HepG2 (cell line): ENCODE data around the gene ZBTB32. TPM values are rescaled to one million over a fixed set of nuclear protein-coding genes. Genes with fewer than 3 reads are reported as not detected.

ENCODE experiments used
- ATF2 ChIP-seq: sonication (generic); formaldehyde crosslinking; IDR thresholded peaks from 2 replicates; pipeline ENCODE4 v1.4.0; 2020; ENCODE audit warnings: missing genetic modification reagents
- CREB1 ChIP-seq, 2 experiments: fragments of 450-650 bp in 1 of 2; IDR thresholded peaks; 2 replicates each; pipeline ENCODE4 v1.6.1; 2016 to 2017; ENCODE audit warnings: control low read depth in 1 of 2, mild to moderate bottlenecking in 1 of 2, missing compliant biosample characterization in 1 of 2, missing genetic modification characterization in 1 of 2
- GPN1 ChIP-seq: sonication (generic); formaldehyde crosslinking; IDR thresholded peaks from 2 replicates; pipeline ENCODE4 v1.5.1; 2020; ENCODE audit warnings: missing genetic modification reagents, borderline replicate concordance
- KIAA2018 ChIP-seq: sonication (generic); formaldehyde crosslinking; IDR thresholded peaks from 2 replicates; pipeline ENCODE4 v1.5.0; 2020; ENCODE audit warnings: mild to moderate bottlenecking, missing genetic modification reagents, borderline replicate concordance
- MIER2 ChIP-seq: IDR thresholded peaks from 2 replicates; pipeline ENCODE4 v1.6.1; 2016; ENCODE audit warnings: missing biosample characterization, missing genetic modification reagents
- MYC ChIP-seq: sonication (generic); formaldehyde crosslinking; IDR thresholded peaks from 2 replicates; pipeline ENCODE4 v1.9.0; 2021; ENCODE audit warnings: missing genetic modification reagents, borderline replicate concordance
- NFATC3 ChIP-seq: sonication (generic); formaldehyde crosslinking; IDR thresholded peaks from 2 replicates; pipeline ENCODE4 v1.5.1; 2020; ENCODE audit warnings: mild to moderate bottlenecking, missing genetic modification reagents
- NFYB ChIP-seq: sonication (generic); formaldehyde crosslinking; IDR thresholded peaks from 2 replicates; pipeline ENCODE4 v1.4.0; 2020; ENCODE audit warnings: missing genetic modification reagents
- RARA ChIP-seq: IDR thresholded peaks from 2 replicates; pipeline ENCODE4 v1.6.1; 2016; ENCODE audit warnings: missing genetic modification reagents, missing compliant biosample characterization
- SIN3A ChIP-seq: IDR thresholded peaks from 2 replicates; pipeline ENCODE4 v1.6.1; 2011; ENCODE audit warnings: low read depth, mild to moderate bottlenecking, control low read depth, low read length, borderline replicate concordance
- SNAPC5 ChIP-seq: sonication (generic); formaldehyde crosslinking; IDR thresholded peaks from 2 replicates; pipeline ENCODE4 v1.8.1; 2023; ENCODE audit warnings: mild to moderate bottlenecking, missing genetic modification reagents, borderline replicate concordance
- SOX13 ChIP-seq, 3 experiments: fragments of 450-650 bp in 1 of 3; sonication (generic) in 1 of 3; formaldehyde crosslinking in 1 of 3; IDR thresholded peaks in 2 of 3; conservative IDR thresholded peaks in 1 of 3; 2 replicates each; pipeline versions ENCODE4 v1.5.0 to v1.6.1; 2016 to 2020; ENCODE audit warnings: antibody characterized with exemption in 1 of 3, mild to moderate bottlenecking in 1 of 3, missing compliant biosample characterization in 1 of 3, missing genetic modification reagents in 1 of 3, moderate library complexity in 1 of 3
- ZBTB3 ChIP-seq: sonication (generic); formaldehyde crosslinking; IDR thresholded peaks from 2 replicates; pipeline ENCODE4 v1.4.0; 2020; ENCODE audit warnings: low read depth, mild to moderate bottlenecking, moderate library complexity, missing genetic modification reagents, borderline replicate concordance
- ZFP90 ChIP-seq: sonication (generic); formaldehyde crosslinking; IDR thresholded peaks from 2 replicates; pipeline ENCODE4 v1.8.0; 2022; ENCODE audit warnings: missing genetic modification reagents, mild to moderate bottlenecking, inconsistent platforms, borderline replicate concordance
- ZKSCAN1 ChIP-seq: fragments of 150-350 bp; IDR thresholded peaks from 2 replicates; pipeline ENCODE4 v1.6.1; 2014; ENCODE audit warnings: low read length
- ZNF256 ChIP-seq: sonication (generic); formaldehyde crosslinking; conservative IDR thresholded peaks from 2 replicates; pipeline ENCODE4 v1.4.0; 2020; ENCODE audit warnings: missing genetic modification reagents
- ZNF414 ChIP-seq: sonication (generic); formaldehyde crosslinking; IDR thresholded peaks from 2 replicates; pipeline ENCODE4 v1.5.0; 2020; ENCODE audit warnings: missing genetic modification reagents
- polyA plus RNA-seq, 8 experiments: library from polyadenylated mRNA; depleted of rRNA in 3 of 8; stranded (reverse) in 7 of 8; unstranded in 1 of 8; fragments of >200 nt; fragmentation: Illumina TruSeq in 4 of 8; extraction: Trizol in 4 of 8; gene quantifications; 2 replicates each; pipeline versions ENCODE4 v1.2.1 to v1.2.3, GENCODE V29; 2011 to 2016; ENCODE audit warnings: low read depth in 4 of 8, missing spikeins in 1 of 8, mixed read lengths in 1 of 8; ENCODE audit not compliant: insufficient read depth in 1 of 8
- total RNA-seq, 5 experiments: library from RNA; depleted of rRNA; stranded (reverse); fragments of >200 nt; fragmentation: Illumina TruSeq; extraction: Trizol; gene quantifications; 2 replicates each; pipeline ENCODE4 v1.2.3, GENCODE V29; 2016; ENCODE audit warnings: low read depth in 1 of 5

ZBTB32 gene
- total and polyA plus RNA-seq, 2 of the 13 experiments (the other 11 are each of a cell fraction or from before 2014, with no cell fraction given) = not detected

- TF ChIP-seq ZBTB3 = 0 out of 2 replicates have a peak, but pooled peaks have one; percentile 3
- TF ChIP-seq CREB1 (IDR thresholded peaks at IDR 0.05) = no peak
- peak; percentile 92 for TF ChIP-seq CREB1 (CRISPR knock-in tag; IDR thresholded peaks at IDR 0.05)
- TF ChIP-seq NFYB = 0 out of 2 replicates have a peak, but pooled peaks have one; percentile 31
- peak; percentile 58; the same call in 1 of the 2 replicates for TF ChIP-seq SIN3A
- no peak for TF ChIP-seq ATF2 (CRISPR knock-in tag)
- no peak for TF ChIP-seq NFATC3 (CRISPR knock-in tag)
- TF ChIP-seq ZNF414 (CRISPR knock-in tag) = 0 out of 2 replicates have a peak, but pooled peaks have one; percentile 60
- TF ChIP-seq ZKSCAN1 = peak; percentile 26; the same call in 1 of the 2 replicates
- TF ChIP-seq RARA (CRISPR knock-in tag) = no peak
- TF ChIP-seq ZNF256 (CRISPR knock-in tag) = no peak; the same call in 1 of the 2 replicates
- no peak for TF ChIP-seq GPN1 (CRISPR knock-in tag)
- TF ChIP-seq MYC (CRISPR knock-in tag) = peak; percentile 72
- TF ChIP-seq SOX13 (IDR thresholded peaks at IDR 0.05) = no peak
- TF ChIP-seq SOX13 (CRISPR knock-in tag; conservative IDR thresholded peaks at IDR 0.05 in 1 of 2, IDR thresholded peaks at IDR 0.05 in 1 of 2) = no peak; a peak in 1 of 4 replicates
- no peak for TF ChIP-seq SNAPC5 (CRISPR knock-in tag)
- TF ChIP-seq MIER2 = no peak
- 0 out of 2 replicates have a peak, but pooled peaks have one; percentile 26 for TF ChIP-seq KIAA2018 (CRISPR knock-in tag)
- peak; percentile 46; the same call in 1 of the 2 replicates for TF ChIP-seq ZFP90 (CRISPR knock-in tag)
These were observed 12.7 kb downstream of the ZBTB32 start (continued) for GRCh38 chr19:35716801-35717664.
